Stomach (tissue), 19 donors: Measurements from ENCODE around the gene CRYBG2. TPM values are rescaled to one million over a fixed set of nuclear protein-coding genes. Genes with fewer than 3 reads are reported as not detected.
A peak's percentile ranks its signal among the peaks of the same experiment; 100 is the strongest.

Source experiments
- DNase-seq, 2 donors: peaks; one replicate each; pipeline versions ENCODE4 v3.0.0 to v3.0.0-alpha.2; 2013 to 2019
- H3K27ac ChIP-seq, 5 donors: fragments of 200-600 bp in 4 of 5; sonication (generic) in 4 of 5; one replicate each; pipeline ENCODE4 v1.5.1; 2013 to 2019; ENCODE audit warnings: mild to moderate bottlenecking in 1 of 5, moderate library complexity in 1 of 5
- H3K27me3 ChIP-seq, 3 donors: fragments of 200-600 bp; sonication (generic); one replicate each; pipeline ENCODE4 v1.5.1; 2017 to 2019; ENCODE audit warnings: mixed run types in 1 of 3
- H3K36me3 ChIP-seq, 4 donors: fragments of 200-600 bp; sonication (generic); 1 replicate in 3 of 4; 2 replicates in 1 of 4; pipeline ENCODE4 v1.5.1; 2016 to 2019
- H3K4me1 ChIP-seq, 4 donors: fragments of 200-600 bp; sonication (generic); one replicate each; pipeline ENCODE4 v1.5.1; 2016 to 2019
- H3K4me3 ChIP-seq, 4 donors: fragments of 200-600 bp; sonication (generic) in 3 of 4; one replicate each; pipeline ENCODE4 v1.5.1; 2016 to 2019; ENCODE audit warnings: mild to moderate bottlenecking in 1 of 4
- H3K9me3 ChIP-seq, 4 donors: fragments of 200-600 bp; sonication (generic); one replicate each; pipeline ENCODE4 v1.5.1; 2016 to 2019
- EP300 ChIP-seq: sonication (generic); formaldehyde crosslinking; IDR thresholded peaks from one replicate; pipeline ENCODE4 v1.6.1; 2017; ENCODE audit warnings: antibody characterized with exemption
- POLR2A ChIP-seq, 4 donors: fragments of 450-650 bp; IDR thresholded peaks; one replicate each; pipeline ENCODE4 v1.6.1; 2016; ENCODE audit warnings: antibody characterized with exemption in 4 of 4, control low read depth in 2 of 4, mild to moderate bottlenecking in 1 of 4, moderate library complexity in 1 of 4
- POLR2AphosphoS5 ChIP-seq, 3 donors: sonication (generic); formaldehyde crosslinking; IDR thresholded peaks; one replicate each; pipeline ENCODE4 v1.6.1; 2016; ENCODE audit warnings: antibody characterized with exemption in 3 of 3
- WGBS, 5 donors: extraction: QIAGEN DNeasy Blood & Tissue Kit in 3 of 5; methylation state at CpG; one replicate each; pipeline versions ENCODE4 v1.1.5 to v1.1.7; 2013 to 2018; 5-methylcytosine and 5-hydroxymethylcytosine counted together
- intact Hi-C: fragments of 100-400 bp; cut with DNase I; formaldehyde crosslinking; loops from one replicate; pipeline ENCODE4 v1.15.1; 2023; ENCODE audit warnings: low total_unique reads
- long read RNA-seq, 10 donors: transcript quantifications; one replicate each; lab custom pipeline, GENCODE V29; 2026
- polyA plus RNA-seq, 3 donors: library from polyadenylated mRNA; stranded (reverse); fragments of 200-250 nt; gene quantifications; one replicate each; pipeline ENCODE4 v1.2.3, GENCODE V29; 2013
- total RNA-seq, 5 donors: library from RNA; depleted of rRNA; stranded (reverse); fragments of >200 nt; gene quantifications; one replicate each; pipeline versions ENCODE4 v1.1.0 to v1.2.3, GENCODE V29; 2014 to 2016
- TF ChIP-seq, protein P1 (sequence below), 7 experiments: fragments of 450-650 bp in 4 of 7; fragments of 200-600 bp in 3 of 7; sonication (generic) in 3 of 7; IDR thresholded peaks; one replicate each; pipeline ENCODE4 v1.5.1; 2016 to 2019; ENCODE audit warnings: antibody characterized with exemption in 7 of 7, control low read depth in 2 of 7, mild to moderate bottlenecking in 1 of 7
- donor health status: healthy with polysubstance abuse.
- donor health status: Bipolar disorder and iron deficiency.
- donor health status: healthy.

Gene CRYBG2, protein sequence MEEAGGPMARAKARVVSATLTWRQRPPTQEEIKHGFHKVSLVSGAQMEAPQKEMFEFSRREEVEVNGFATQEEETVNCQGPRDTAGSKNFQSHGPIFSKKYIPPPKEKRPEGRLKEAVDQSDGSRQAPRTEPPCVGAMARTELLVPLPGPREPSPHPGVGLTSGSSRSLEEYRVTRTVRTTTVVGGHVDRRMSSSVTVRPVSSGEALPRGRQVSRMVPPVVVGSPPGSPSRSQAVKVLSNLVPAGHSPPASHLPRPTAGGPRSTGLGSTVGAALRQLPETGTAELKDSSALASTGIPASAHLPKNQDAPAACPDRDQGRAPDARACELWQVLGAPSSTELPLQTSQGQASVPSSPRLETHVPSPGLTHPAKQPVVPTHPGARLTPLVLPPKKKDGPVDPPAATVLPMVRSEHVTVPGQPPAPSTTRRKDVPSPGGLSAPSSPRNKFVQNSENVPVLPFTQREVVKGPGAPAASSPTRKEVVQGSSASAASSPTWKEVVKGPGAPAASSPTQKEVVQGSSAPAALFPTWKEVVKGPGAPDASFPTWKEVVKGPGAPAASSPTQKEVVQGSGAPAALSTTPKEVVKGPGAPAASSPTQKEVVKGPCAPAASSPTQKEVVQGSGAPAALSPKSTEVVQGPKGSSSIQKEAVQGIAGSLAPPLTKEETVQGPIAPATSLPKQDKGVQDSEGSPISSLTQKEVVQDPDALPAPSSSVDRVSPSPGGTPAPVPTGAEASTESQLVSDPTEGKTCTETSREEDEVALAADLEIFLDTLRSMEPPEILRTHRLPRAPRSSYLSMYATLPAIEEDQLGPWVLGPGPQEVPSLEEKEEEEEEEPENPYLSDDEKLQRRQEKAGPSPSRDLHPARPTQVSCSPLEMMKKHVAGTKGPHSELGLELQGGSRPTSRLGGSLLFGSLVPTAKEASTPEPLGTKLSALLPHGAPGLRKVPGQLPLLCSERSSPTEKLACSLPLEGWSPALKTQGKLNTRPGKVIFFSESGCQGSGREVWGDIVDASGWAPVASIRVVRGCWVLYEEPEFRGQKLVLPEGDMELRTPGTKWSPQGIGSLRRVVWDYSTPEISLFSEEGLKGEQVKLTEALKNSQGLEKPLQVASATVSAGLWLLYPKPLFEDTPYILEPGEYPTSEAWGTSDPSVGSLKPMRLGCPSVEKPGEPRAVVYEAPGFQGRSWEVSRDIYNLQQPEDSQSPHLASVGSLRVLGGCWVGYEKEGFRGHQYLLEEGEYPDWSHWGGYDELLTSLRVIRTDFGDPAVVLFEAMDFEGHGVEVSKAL (N-terminal part only)
- 10 to 100 TPM in 1 of 5 donors, 1 to 10 TPM in 3, under 1 TPM in 1; 0.92 to 12.7 (median 2.3) TPM for total RNA-seq
- polyA plus RNA-seq, result 10 to 100 TPM in 1 of 3 donors, 1 to 10 TPM in 1, under 1 TPM in 1; 0.15 to 66.8 (median 4.0) TPM
- long read RNA-seq, donor 1, result 0 reads
- long read RNA-seq, donor 2, result 0 reads
- long read RNA-seq, donor 3, result 0 reads
- long read RNA-seq, donor 4, result 0 reads
- long read RNA-seq, donor 5, result 0 reads
- long read RNA-seq, donor 6, result 0 reads
- long read RNA-seq, donor 7, result 0 reads
- long read RNA-seq, donor 8, result 0 reads
- long read RNA-seq, donor 9, result 0 reads
- long read RNA-seq, donor 10, partial matches to known transcripts, result 198 of 416 reads
- long read RNA-seq, donor 10, other reads (novel, unspliced or antisense), result 218 of 416 reads

DNA sequence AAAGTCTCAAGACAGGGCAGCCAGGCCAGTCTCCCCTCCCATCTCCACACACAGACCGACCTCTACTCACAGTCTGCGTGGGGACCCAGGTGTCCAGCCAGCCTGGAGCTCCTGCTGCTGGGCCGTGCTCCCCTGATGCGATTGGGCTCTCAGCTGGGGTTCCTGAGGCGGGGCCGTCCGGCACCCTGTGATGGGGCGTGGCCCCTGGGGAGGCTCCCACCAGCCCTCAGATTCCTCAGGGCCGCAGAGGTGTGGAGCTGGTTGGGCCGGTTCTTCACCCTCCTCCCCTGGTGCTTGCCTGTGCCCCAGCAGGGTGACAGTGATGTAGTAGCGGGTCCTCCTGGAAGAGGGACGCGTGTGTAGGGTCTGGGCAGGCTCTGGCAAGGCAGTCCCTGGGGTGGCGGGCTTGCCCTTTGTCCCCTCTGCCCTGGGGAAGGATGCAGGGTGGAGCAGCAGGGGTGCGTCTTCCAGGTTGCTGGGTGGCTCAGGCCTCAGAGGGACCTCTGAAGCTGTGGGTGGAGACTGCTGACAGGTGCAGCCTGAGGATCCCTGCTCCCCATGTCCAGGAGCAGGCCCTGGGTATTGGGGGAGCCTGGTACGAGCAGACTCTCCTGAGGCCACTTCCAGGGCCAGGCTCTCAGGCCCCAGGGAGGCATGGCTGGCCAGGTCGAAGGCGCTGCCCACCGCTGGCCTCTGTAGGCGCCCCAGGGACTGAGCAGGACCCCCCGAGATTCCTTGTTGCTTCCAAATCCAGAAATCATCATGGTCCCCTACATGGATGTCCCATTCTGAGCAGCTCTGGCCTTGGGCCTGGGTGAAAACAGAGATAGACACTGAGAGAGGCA, at the start of gene CRYBG2:
CRYBG2 (minus strand) TSS at position 155 of the 845 bp plus-strand sequence. CDS start 7,473 bp downstream, outside the sequence.
- Histone ChIP-seq H3K27me3 (peaks cover 0 to 56% (median 0%) of the 10 kb centered on the region in 3 donors), H3K4me3 (no peak within 1 kb of the TSS), H3K27ac (no peak within 1 kb of the TSS), H3K4me1 (peaks cover 0 to 19% (median 0%) of the 10 kb centered on the region in 4 donors), H3K36me3 (no peaks in the 10 kb centered on the region), H3K9me3 (no peaks in the 10 kb centered on the region)
- intact Hi-C loops, result no loop called here
- WGBS, 5 donors, result 47 to 75% (median 58%) methylated on average over 4 to 21 of the region's 21 CpGs
- peak; percentile 65 to 93 for DNase-seq
- no peak for TF ChIP-seq POLR2A (IDR thresholded peaks at IDR 0.05)
- TF ChIP-seq, protein P1, sequence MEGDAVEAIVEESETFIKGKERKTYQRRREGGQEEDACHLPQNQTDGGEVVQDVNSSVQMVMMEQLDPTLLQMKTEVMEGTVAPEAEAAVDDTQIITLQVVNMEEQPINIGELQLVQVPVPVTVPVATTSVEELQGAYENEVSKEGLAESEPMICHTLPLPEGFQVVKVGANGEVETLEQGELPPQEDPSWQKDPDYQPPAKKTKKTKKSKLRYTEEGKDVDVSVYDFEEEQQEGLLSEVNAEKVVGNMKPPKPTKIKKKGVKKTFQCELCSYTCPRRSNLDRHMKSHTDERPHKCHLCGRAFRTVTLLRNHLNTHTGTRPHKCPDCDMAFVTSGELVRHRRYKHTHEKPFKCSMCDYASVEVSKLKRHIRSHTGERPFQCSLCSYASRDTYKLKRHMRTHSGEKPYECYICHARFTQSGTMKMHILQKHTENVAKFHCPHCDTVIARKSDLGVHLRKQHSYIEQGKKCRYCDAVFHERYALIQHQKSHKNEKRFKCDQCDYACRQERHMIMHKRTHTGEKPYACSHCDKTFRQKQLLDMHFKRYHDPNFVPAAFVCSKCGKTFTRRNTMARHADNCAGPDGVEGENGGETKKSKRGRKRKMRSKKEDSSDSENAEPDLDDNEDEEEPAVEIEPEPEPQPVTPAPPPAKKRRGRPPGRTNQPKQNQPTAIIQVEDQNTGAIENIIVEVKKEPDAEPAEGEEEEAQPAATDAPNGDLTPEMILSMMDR (IDR thresholded peaks at IDR 0.05), result no peak
- TF ChIP-seq POLR2AphosphoS5 (IDR thresholded peaks at IDR 0.05), result no peak
- TF ChIP-seq EP300, result no peak

GRCh38 chr1:26403656-26404055, 49.7 kb upstream of the CRYBG2 start:
- TF ChIP-seq POLR2AphosphoS5 (IDR thresholded peaks at IDR 0.05), result no peak
- no peak for TF ChIP-seq POLR2A (IDR thresholded peaks at IDR 0.05)
- TF ChIP-seq, protein P1 (IDR thresholded peaks at IDR 0.05), result no peak
- TF ChIP-seq EP300, result no peak
- Histone ChIP-seq H3K36me3 (no peaks in the 10 kb centered on the region), H3K27ac (no peak overlapping the region), H3K4me3 (no peak overlapping the region), H3K4me1 (peaks cover 0 to 1% (median under 1%) of the 10 kb centered on the region in 4 donors), H3K27me3 (peaks cover 0 to 51% (median 0%) of the 10 kb centered on the region in 3 donors), H3K9me3 (no peaks in the 10 kb centered on the region)
- WGBS, 5 donors, result 23 to 34% (median 33%) methylated on average over 4 of the region's 4 CpGs
- intact Hi-C loops, result no loop called here
- DNase-seq, result no peak

DNA sequence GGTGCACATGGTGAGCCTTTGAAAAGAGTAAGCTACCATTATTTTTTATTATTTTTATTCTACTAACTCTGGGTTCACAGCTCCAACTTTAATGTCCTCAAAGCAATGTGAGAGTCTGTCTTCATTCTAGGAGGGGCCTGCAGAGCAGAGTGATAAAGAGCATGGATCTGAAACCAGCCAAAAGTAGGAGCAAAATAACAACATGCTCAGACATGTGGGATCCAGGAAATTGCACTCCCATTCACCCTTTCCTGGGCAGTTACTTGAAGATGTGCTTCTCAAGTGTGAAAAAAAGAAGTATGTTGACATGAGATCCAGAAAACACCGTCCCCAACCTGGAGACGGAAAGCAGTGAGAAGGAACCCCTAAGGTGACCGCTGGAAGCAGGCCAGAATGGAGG, 48.0 kb upstream of the CRYBG2 start:
- Histone ChIP-seq H3K27me3 (peaks cover 0 to 41% (median 0%) of the 10 kb centered on the region in 3 donors), H3K27ac (no peak overlapping the region), H3K4me3 (no peak overlapping the region), H3K9me3 (no peaks in the 10 kb centered on the region), H3K36me3 (no peaks in the 10 kb centered on the region), H3K4me1 (no peaks in the 10 kb centered on the region)
- WGBS, 5 donors, result 70 to 82% (median 73%) methylated on average over 3 of the region's 3 CpGs
- no peak for TF ChIP-seq EP300
- TF ChIP-seq, protein P1 (IDR thresholded peaks at IDR 0.05), result no peak
- no peak for TF ChIP-seq POLR2A (IDR thresholded peaks at IDR 0.05)
- DNase-seq, result no peak
- intact Hi-C loops, result no loop called here
